ENCODE measurements around the gene PPID.

PPID gene

GRCh38 chr4:158671915-158672806 is 51.0 kb downstream of the PPID start, which contains the start of gene ETFDH:
Gene ETFDH, plus strand, starts transcription at chr4:158672296. Its CDS starts 161 bp downstream, at chr4:158672457.
- peak within 1 kb of the TSS; percentile 79 for H3K4me3 ChIP-seq (ENCODE audit: control insufficient read depth, low read depth, low read length)
- peak; percentile 97 for DNase-seq (ENCODE audit: low read depth)
- peak; percentile 68 for TF ChIP-seq CTCF (IDR thresholded peaks at IDR 0.05; ENCODE audit: control insufficient read depth, insufficient read depth, low read depth, low read length, missing control alignments)

GRCh38 chr4:158671665-158671914 is 51.6 kb downstream of the PPID start, which contains the start of gene C4orf46:
Gene C4orf46, minus strand, starts transcription at chr4:158671887. Its CDS starts 86 bp downstream, at chr4:158671801.
- peak within 1 kb of the TSS; percentile 79 for H3K4me3 ChIP-seq (ENCODE audit: control insufficient read depth, low read depth, low read length)
- TF ChIP-seq CTCF (IDR thresholded peaks at IDR 0.05; ENCODE audit: control insufficient read depth, insufficient read depth, low read depth, low read length, missing control alignments): no peak
- DNase-seq (ENCODE audit: low read depth): no peak

- no peak for TF ChIP-seq CTCF (IDR thresholded peaks at IDR 0.05; ENCODE audit: control insufficient read depth, insufficient read depth, low read depth, low read length, missing control alignments)
- peak overlapping the region; percentile 79 for H3K4me3 ChIP-seq (ENCODE audit: control insufficient read depth, low read depth, low read length)
- DNase-seq (ENCODE audit: low read depth): peak; percentile 46
These were observed 52.1 kb downstream of the PPID start for GRCh38 chr4:158670975-158671664.

GRCh38 chr4:158669310-158669709 is 53.9 kb downstream of the PPID start:
- H3K4me3 ChIP-seq (ENCODE audit: control insufficient read depth, low read depth, low read length): no peak overlapping the region
- DNase-seq (ENCODE audit: low read depth): no peak
- TF ChIP-seq CTCF (IDR thresholded peaks at IDR 0.05; ENCODE audit: control insufficient read depth, insufficient read depth, low read depth, low read length, missing control alignments): no peak

GRCh38 chr4:158667651-158668198 is 55.5 kb downstream of the PPID start:
- TF ChIP-seq CTCF (IDR thresholded peaks at IDR 0.05; ENCODE audit: control insufficient read depth, insufficient read depth, low read depth, low read length, missing control alignments): peak; percentile 62
- no peak for DNase-seq (ENCODE audit: low read depth)
- H3K4me3 ChIP-seq (ENCODE audit: control insufficient read depth, low read depth, low read length): no peak overlapping the region

- no peak overlapping the region for H3K4me3 ChIP-seq (ENCODE audit: control insufficient read depth, low read depth, low read length)
- no peak for TF ChIP-seq CTCF (IDR thresholded peaks at IDR 0.05; ENCODE audit: control insufficient read depth, insufficient read depth, low read depth, low read length, missing control alignments)
- no peak for DNase-seq (ENCODE audit: low read depth)
These were observed 56.3 kb downstream of the PPID start for GRCh38 chr4:158666892-158667291.
